Astrocyte (in vitro differentiated cells and primary cell): ENCODE data around the gene KRTAP2-2. TPM values are rescaled to one million over a fixed set of nuclear protein-coding genes. Genes with fewer than 3 reads are reported as not detected.

ENCODE experiments used
- DNase-seq: peaks from one replicate; pipeline ENCODE4 v3.0.0-alpha.2; 2010; ENCODE audit warnings: low read depth
- FAIRE-seq: peaks from 2 replicates; lab custom pipeline; 2011; peaks lifted over from hg19 to GRCh38; lab: Jason Lieb, UNC
- H2AFZ ChIP-seq: 2 replicates; pipeline ENCODE4 v1.6.0; 2012; ENCODE audit warnings: low read depth, low read length, inconsistent platforms
- H3K27ac ChIP-seq: 2 replicates; pipeline ENCODE4 v1.5.1; 2011; ENCODE audit warnings: low read depth, low read length, inconsistent platforms
- H3K27me3 ChIP-seq: 2 replicates; pipeline ENCODE4 v1.6.0; 2011; ENCODE audit warnings: low read length, inconsistent platforms; ENCODE audit not compliant: insufficient read depth
- H3K36me3 ChIP-seq: 2 replicates; pipeline ENCODE4 v1.5.1; 2011; ENCODE audit warnings: low read length, inconsistent platforms; ENCODE audit not compliant: insufficient read depth
- H3K4me1 ChIP-seq: 2 replicates; pipeline ENCODE4 v1.5.1; 2011; ENCODE audit warnings: low read length, inconsistent platforms; ENCODE audit not compliant: insufficient read depth
- H3K4me2 ChIP-seq: 2 replicates; pipeline ENCODE4 v1.6.0; 2012; ENCODE audit warnings: low read length, inconsistent platforms
- H3K4me3 ChIP-seq: 2 replicates; pipeline ENCODE4 v1.5.1; 2011; ENCODE audit warnings: low read depth, mild to moderate bottlenecking, low read length, inconsistent platforms; ENCODE audit not compliant: insufficient read depth
- H3K79me2 ChIP-seq: 2 replicates; pipeline ENCODE4 v1.6.0; 2012; ENCODE audit warnings: mild to moderate bottlenecking, low read length, inconsistent platforms; ENCODE audit not compliant: insufficient read depth
- H3K9ac ChIP-seq: 2 replicates; pipeline ENCODE4 v1.6.0; 2012; ENCODE audit warnings: mild to moderate bottlenecking, low read length, inconsistent platforms
- H3K9me3 ChIP-seq: 2 replicates; pipeline ENCODE4 v1.5.1; 2012; ENCODE audit warnings: low read depth, mild to moderate bottlenecking, low read length, inconsistent platforms; ENCODE audit not compliant: insufficient read depth
- H4K20me1 ChIP-seq: 2 replicates; pipeline ENCODE4 v1.6.0; 2012; ENCODE audit warnings: low read length, inconsistent platforms; ENCODE audit not compliant: insufficient read depth
- H3K27ac Mint-ChIP-seq: one replicate; pipeline ENCODE4 v1.8.0; 2021; ENCODE audit warnings: mild to moderate bottlenecking, mixed read lengths; ENCODE audit not compliant: unreplicated experiment
- H3K27me3 Mint-ChIP-seq: one replicate; pipeline ENCODE4 v1.8.0; 2021; ENCODE audit warnings: low read depth, mixed read lengths; ENCODE audit not compliant: unreplicated experiment
- H3K36me3 Mint-ChIP-seq: one replicate; pipeline ENCODE4 v1.8.0; 2021; ENCODE audit warnings: low read depth, mixed read lengths; ENCODE audit not compliant: unreplicated experiment
- H3K4me1 Mint-ChIP-seq: one replicate; pipeline ENCODE4 v1.8.0; 2021; ENCODE audit warnings: low read depth, mixed read lengths; ENCODE audit not compliant: unreplicated experiment
- H3K4me3 Mint-ChIP-seq: one replicate; pipeline ENCODE4 v1.8.0; 2021; ENCODE audit warnings: mild to moderate bottlenecking, moderate library complexity, mixed read lengths; ENCODE audit not compliant: unreplicated experiment
- H3K9me3 Mint-ChIP-seq: one replicate; pipeline ENCODE4 v1.8.0; 2021; ENCODE audit warnings: mild to moderate bottlenecking, mixed read lengths; ENCODE audit not compliant: unreplicated experiment
- EZH2 ChIP-seq: IDR thresholded peaks from 2 replicates; pipeline ENCODE4 v1.6.1; 2012; ENCODE audit warnings: mild to moderate bottlenecking, low read length, inconsistent platforms; ENCODE audit not compliant: insufficient read depth
- total RNA-seq: library from RNA; stranded (reverse); gene quantifications from 2 replicates; pipeline ENCODE4 v1.2.1, GENCODE V29; 2021
- TF ChIP-seq, protein P1 (sequence below): IDR thresholded peaks from 2 replicates; pipeline ENCODE4 v1.5.1; 2011; ENCODE audit warnings: low read depth, mild to moderate bottlenecking, inconsistent platforms, low read length, moderate library complexity; ENCODE audit not compliant: insufficient read depth

Gene KRTAP2-2
- total RNA-seq, 1 donor from 2014 or later = not detected

DNA sequence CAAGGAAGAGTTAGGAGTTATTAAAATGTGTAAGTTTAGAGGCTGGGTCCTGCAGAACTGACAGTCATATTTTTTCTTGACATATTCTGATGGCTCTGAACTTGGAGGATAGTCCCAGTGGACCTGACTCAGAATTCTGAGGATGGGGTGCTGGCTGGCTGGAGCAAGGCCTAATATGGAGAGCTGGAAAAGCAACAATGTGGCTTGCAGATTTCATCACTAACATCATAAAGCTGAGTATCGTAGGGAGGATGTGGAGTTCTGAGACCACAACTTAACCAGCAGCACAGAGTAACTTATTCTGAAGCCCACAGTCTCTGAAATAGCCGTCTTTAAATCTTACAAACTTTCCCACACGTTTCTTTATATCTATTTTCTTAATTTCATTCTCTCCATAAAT is 30.3 kb downstream of the KRTAP2-2 start:
- no peak overlapping the region for H3K4me2 ChIP-seq
- FAIRE-seq (no peak), DNase-seq (no peak)
- TF ChIP-seq, protein P1, sequence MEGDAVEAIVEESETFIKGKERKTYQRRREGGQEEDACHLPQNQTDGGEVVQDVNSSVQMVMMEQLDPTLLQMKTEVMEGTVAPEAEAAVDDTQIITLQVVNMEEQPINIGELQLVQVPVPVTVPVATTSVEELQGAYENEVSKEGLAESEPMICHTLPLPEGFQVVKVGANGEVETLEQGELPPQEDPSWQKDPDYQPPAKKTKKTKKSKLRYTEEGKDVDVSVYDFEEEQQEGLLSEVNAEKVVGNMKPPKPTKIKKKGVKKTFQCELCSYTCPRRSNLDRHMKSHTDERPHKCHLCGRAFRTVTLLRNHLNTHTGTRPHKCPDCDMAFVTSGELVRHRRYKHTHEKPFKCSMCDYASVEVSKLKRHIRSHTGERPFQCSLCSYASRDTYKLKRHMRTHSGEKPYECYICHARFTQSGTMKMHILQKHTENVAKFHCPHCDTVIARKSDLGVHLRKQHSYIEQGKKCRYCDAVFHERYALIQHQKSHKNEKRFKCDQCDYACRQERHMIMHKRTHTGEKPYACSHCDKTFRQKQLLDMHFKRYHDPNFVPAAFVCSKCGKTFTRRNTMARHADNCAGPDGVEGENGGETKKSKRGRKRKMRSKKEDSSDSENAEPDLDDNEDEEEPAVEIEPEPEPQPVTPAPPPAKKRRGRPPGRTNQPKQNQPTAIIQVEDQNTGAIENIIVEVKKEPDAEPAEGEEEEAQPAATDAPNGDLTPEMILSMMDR = no peak
- no peak for TF ChIP-seq EZH2
- H3K4me1 ChIP-seq = peaks cover 5% of the 10 kb centered on the region
- Mint-ChIP-seq H3K27me3 (no peaks in the 10 kb centered on the region), H3K4me3 (no peak overlapping the region), H3K27ac (no peak overlapping the region), H3K4me1 (peaks cover 1% of the 10 kb centered on the region), H3K9me3 (no peaks in the 10 kb centered on the region), H3K36me3 (no peaks in the 10 kb centered on the region)
- no peak overlapping the region for H2AFZ ChIP-seq
- no peak overlapping the region for H3K27ac ChIP-seq
- no peak overlapping the region for H3K9ac ChIP-seq
- H4K20me1 ChIP-seq = no peaks in the 10 kb centered on the region
- H3K27me3 ChIP-seq = no peaks in the 10 kb centered on the region
- H3K36me3 ChIP-seq = no peaks in the 10 kb centered on the region
- no peaks in the 10 kb centered on the region for H3K9me3 ChIP-seq
- no peak overlapping the region for H3K4me3 ChIP-seq
- H3K79me2 ChIP-seq = no peaks in the 10 kb centered on the region

GRCh38 chr17:41020336-41020735 is 34.7 kb downstream of the KRTAP2-2 start:
- DNase-seq (no peak), FAIRE-seq (no peak)
- Histone ChIP-seq H3K79me2 (no peaks in the 10 kb centered on the region), H2AFZ (no peak overlapping the region), H3K9ac (no peak overlapping the region), H3K27me3 (no peaks in the 10 kb centered on the region), H3K4me2 (no peak overlapping the region), H3K4me1 (no peaks in the 10 kb centered on the region), H3K4me3 (no peak overlapping the region), H4K20me1 (no peaks in the 10 kb centered on the region), H3K9me3 (no peaks in the 10 kb centered on the region), H3K36me3 (no peaks in the 10 kb centered on the region), H3K27ac (no peak overlapping the region)
- no peak overlapping the region for H3K27ac Mint-ChIP-seq
- no peaks in the 10 kb centered on the region for H3K9me3 Mint-ChIP-seq
- H3K27me3 Mint-ChIP-seq = no peaks in the 10 kb centered on the region
- H3K4me1 Mint-ChIP-seq = peaks cover 1% of the 10 kb centered on the region
- H3K4me3 Mint-ChIP-seq = no peak overlapping the region
- no peaks in the 10 kb centered on the region for H3K36me3 Mint-ChIP-seq
- TF ChIP-seq EZH2 = no peak
- TF ChIP-seq, protein P1 = no peak

- FAIRE-seq = no peak
- H3K4me3 Mint-ChIP-seq = no peak overlapping the region
Observed at GRCh38 chr17:41019415-41019814, 35.6 kb downstream of the KRTAP2-2 start.

More at GRCh38 chr17:41019415-41019814, 35.6 kb downstream of the KRTAP2-2 start:
- Histone ChIP-seq H4K20me1 (no peaks in the 10 kb centered on the region), H3K4me1 (no peaks in the 10 kb centered on the region), H3K4me3 (no peak overlapping the region), H3K4me2 (no peak overlapping the region), H3K9ac (no peak overlapping the region), H3K36me3 (no peaks in the 10 kb centered on the region), H3K27me3 (no peaks in the 10 kb centered on the region), H3K27ac (no peak overlapping the region), H3K79me2 (no peaks in the 10 kb centered on the region), H3K9me3 (no peaks in the 10 kb centered on the region), H2AFZ (no peak overlapping the region)
- Mint-ChIP-seq H3K27ac (no peak overlapping the region), H3K9me3 (no peaks in the 10 kb centered on the region), H3K36me3 (no peaks in the 10 kb centered on the region), H3K4me1 (no peaks in the 10 kb centered on the region), H3K27me3 (no peaks in the 10 kb centered on the region)
- no peak for DNase-seq
- TF ChIP-seq, protein P1 = no peak
- TF ChIP-seq EZH2 = no peak
